Duodenal mucosa (tissue), 2 donors: ENCODE results near the gene CTAGE9.
"Not testable (repeated sequence)": the region's sequence is repeated elsewhere in the genome, so short reads cannot be mapped to it uniquely, and the experiment has no call there.

Experiments
- H3K27ac ChIP-seq: one replicate; pipeline ENCODE4 v1.7.0; 2013; ENCODE audit warnings: low read depth, low read length
- H3K27me3 ChIP-seq, 2 donors: one replicate each; pipeline ENCODE4 v1.7.0; 2013; ENCODE audit warnings: low read length in 2 of 2, control low read depth in 1 of 2; ENCODE audit not compliant: insufficient read depth in 2 of 2, control insufficient read depth in 1 of 2
- H3K36me3 ChIP-seq, 2 donors: one replicate each; pipeline ENCODE4 v1.7.0; 2013; ENCODE audit warnings: low read length in 2 of 2, control low read depth in 1 of 2; ENCODE audit not compliant: insufficient read depth in 2 of 2, control insufficient read depth in 1 of 2
- H3K4me1 ChIP-seq, 2 donors: one replicate each; pipeline ENCODE4 v1.7.0; 2013; ENCODE audit warnings: low read length in 2 of 2, control low read depth in 1 of 2; ENCODE audit not compliant: insufficient read depth in 2 of 2, control insufficient read depth in 1 of 2
- H3K4me3 ChIP-seq, 2 donors: one replicate each; pipeline ENCODE4 v1.7.0; 2013; ENCODE audit warnings: low read length in 2 of 2, low read depth in 1 of 2
- H3K9ac ChIP-seq, 2 donors: one replicate each; pipeline ENCODE4 v1.7.0; 2013; ENCODE audit warnings: low read length in 2 of 2, low read depth in 1 of 2
- H3K9me3 ChIP-seq, 2 donors: one replicate each; pipeline ENCODE4 v1.7.0; 2013; ENCODE audit warnings: low read length in 2 of 2, control low read depth in 1 of 2; ENCODE audit not compliant: control insufficient read depth in 1 of 2

CTAGE9 gene

DNA sequence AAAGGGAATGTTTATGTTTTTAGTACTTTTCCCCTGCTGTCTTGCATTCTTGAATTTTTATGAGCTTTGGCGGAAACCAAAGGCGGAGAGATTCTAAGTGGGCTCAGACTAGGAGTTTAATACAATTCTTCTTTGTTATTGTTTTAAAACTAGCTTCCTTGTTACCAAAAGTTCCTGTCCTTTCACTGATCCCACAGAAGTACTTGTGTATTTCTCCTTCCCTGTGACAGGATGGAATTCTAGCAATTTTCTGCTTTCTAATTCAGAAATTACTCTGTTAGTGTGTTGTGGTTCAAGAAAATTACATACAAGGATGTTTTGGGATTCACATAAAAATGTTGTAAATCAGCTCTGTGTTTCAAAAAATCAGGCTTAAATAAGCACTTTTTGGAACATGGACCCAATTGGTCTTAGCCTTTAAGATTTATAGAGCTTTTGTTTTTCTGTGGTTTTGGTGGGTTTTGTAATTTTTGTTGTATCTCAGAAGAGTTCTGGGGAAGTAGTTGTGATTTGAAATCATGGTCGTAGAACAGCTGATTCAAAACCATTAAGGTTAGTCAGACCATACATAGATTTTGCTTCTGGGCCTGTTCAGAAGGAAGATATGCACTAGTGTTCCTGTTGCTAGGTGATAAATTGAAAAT, 17.6 kb upstream of the CTAGE9 start:
- H3K27ac ChIP-seq: no peak overlapping the region
- no peak overlapping the region for H3K9ac ChIP-seq
- no peak overlapping the region for H3K4me3 ChIP-seq

GRCh38 chr6:131727868-131728267, 17.1 kb upstream of the CTAGE9 start:
- Histone ChIP-seq H3K36me3 (no peaks in the 10 kb centered on the region), H3K4me1 (no peaks in the 10 kb centered on the region), H3K27ac (no peak overlapping the region), H3K9me3 (no peaks in the 10 kb centered on the region), H3K4me3 (no peak overlapping the region), H3K27me3 (no peaks in the 10 kb centered on the region), H3K9ac (no peak overlapping the region)

More for the DNA sequence above, 17.6 kb upstream of the CTAGE9 start:
- Histone ChIP-seq H3K27me3 (no peaks in the 10 kb centered on the region), H3K9me3 (no peaks in the 10 kb centered on the region), H3K36me3 (no peaks in the 10 kb centered on the region), H3K4me1 (no peaks in the 10 kb centered on the region)

DNA sequence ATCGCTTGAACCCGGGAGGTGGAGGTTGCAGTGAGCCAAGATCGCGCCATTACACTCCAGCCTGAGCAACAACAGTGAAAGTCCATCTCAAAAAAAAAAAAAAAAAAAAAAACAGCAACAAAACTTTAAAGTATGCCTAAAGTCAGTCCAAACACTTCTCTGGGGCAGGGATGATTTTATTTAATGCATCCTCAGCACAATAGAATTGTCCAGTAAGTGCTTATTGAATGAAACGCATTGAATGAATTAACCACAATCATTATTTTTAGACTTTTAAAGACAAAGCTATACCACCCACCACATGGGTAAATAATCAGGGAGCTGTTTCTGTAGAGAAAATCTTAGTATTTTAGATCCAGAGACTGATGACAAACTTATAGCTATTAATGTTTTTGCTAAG, 16.6 kb upstream of the CTAGE9 start:
- H3K4me3 ChIP-seq: no peak overlapping the region
- H3K9me3 ChIP-seq: no peaks in the 10 kb centered on the region
- no peaks in the 10 kb centered on the region for H3K27me3 ChIP-seq
- no peak overlapping the region for H3K9ac ChIP-seq
- no peaks in the 10 kb centered on the region for H3K36me3 ChIP-seq
- H3K4me1 ChIP-seq: no peaks in the 10 kb centered on the region
- no peak overlapping the region for H3K27ac ChIP-seq

- Histone ChIP-seq H3K27me3 (no peaks in the 10 kb centered on the region), H3K4me1 (no peaks in the 10 kb centered on the region), H3K9me3 (no peaks in the 10 kb centered on the region)
These were observed 13.3 kb upstream of the CTAGE9 start for GRCh38 chr6:131724114-131724513.

GRCh38 chr6:131721161-131721560, 10.3 kb upstream of the CTAGE9 start:
- Histone ChIP-seq H3K4me1 (no peaks in the 10 kb centered on the region), H3K4me3 (no peak overlapping the region), H3K9ac (no peak overlapping the region), H3K36me3 (no peaks in the 10 kb centered on the region), H3K27ac (no peak overlapping the region), H3K9me3 (no peaks in the 10 kb centered on the region), H3K27me3 (no peaks in the 10 kb centered on the region)

More at GRCh38 chr6:131724114-131724513, 13.3 kb upstream of the CTAGE9 start:
- no peak overlapping the region for H3K4me3 ChIP-seq
- H3K27ac ChIP-seq: no peak overlapping the region
- no peaks in the 10 kb centered on the region for H3K36me3 ChIP-seq
- no peak overlapping the region for H3K9ac ChIP-seq

- no peaks in the 10 kb centered on the region for H3K27me3 ChIP-seq
- no peaks in the 10 kb centered on the region for H3K4me1 ChIP-seq
- H3K36me3 ChIP-seq: no peaks in the 10 kb centered on the region
- H3K9me3 ChIP-seq: no peaks in the 10 kb centered on the region
- H3K27ac ChIP-seq: no peak overlapping the region
- no peak overlapping the region for H3K9ac ChIP-seq
- H3K4me3 ChIP-seq: no peak overlapping the region
These were observed 7.2 kb upstream of the CTAGE9 start for GRCh38 chr6:131717836-131718542.

GRCh38 chr6:131715567-131715966, 4.8 kb upstream of the CTAGE9 start:
- H3K4me1 ChIP-seq, H3K36me3 ChIP-seq, H3K9me3 ChIP-seq, H3K27me3 ChIP-seq, H3K9ac ChIP-seq, H3K4me3 ChIP-seq, H3K27ac ChIP-seq: not testable (repeated sequence)

DNA sequence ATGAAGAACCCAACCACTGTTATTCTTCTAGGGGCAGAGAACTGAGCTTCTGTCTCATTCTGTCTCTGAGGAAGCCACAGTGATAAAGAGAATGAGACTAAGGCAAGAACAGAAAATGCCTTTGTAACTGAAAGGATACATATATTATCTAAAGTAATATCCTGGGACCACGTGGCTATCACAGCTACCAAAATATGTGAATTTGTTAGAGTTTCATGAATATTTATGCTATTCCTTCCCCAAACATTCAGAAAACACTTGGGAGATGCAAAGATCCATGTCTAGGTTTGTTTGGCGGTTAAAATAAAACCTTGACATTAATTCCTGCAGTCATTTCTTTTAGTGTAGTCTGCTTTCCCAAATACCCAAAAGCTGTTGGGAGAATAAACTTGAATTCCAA, 6.9 kb downstream of the CTAGE9 start:
- H3K27me3 ChIP-seq, H3K36me3 ChIP-seq, H3K9ac ChIP-seq, H3K4me1 ChIP-seq, H3K4me3 ChIP-seq, H3K27ac ChIP-seq, H3K9me3 ChIP-seq: not testable (repeated sequence)

GRCh38 chr6:131700851-131701250, 10.0 kb downstream of the CTAGE9 start:
- H3K27me3 ChIP-seq, H3K27ac ChIP-seq, H3K4me1 ChIP-seq, H3K9ac ChIP-seq, H3K4me3 ChIP-seq, H3K36me3 ChIP-seq, H3K9me3 ChIP-seq: not testable (repeated sequence)

GRCh38 chr6:131696956-131697355, 13.9 kb downstream of the CTAGE9 start:
- no peaks in the 10 kb centered on the region for H3K36me3 ChIP-seq
- H3K9ac ChIP-seq: no peak overlapping the region
- no peaks in the 10 kb centered on the region for H3K27me3 ChIP-seq
- H3K27ac ChIP-seq: no peak overlapping the region
- H3K9me3 ChIP-seq: no peaks in the 10 kb centered on the region
- peaks cover 0 to 10% of the 10 kb centered on the region in 2 donors for H3K4me1 ChIP-seq
- no peak overlapping the region for H3K4me3 ChIP-seq
